Panc1 (cell line): ENCODE measurements around the gene KRTAP5-6. TPM values are rescaled to one million over a fixed set of nuclear protein-coding genes. Genes with fewer than 3 reads are reported as not detected.

Experiments
- ATAC-seq: fragments of 200-7000 bp; cut with Tn5 transposase; 2 replicates; pipeline ENCODE4 v1.9.1; 2020; ENCODE audit warnings: mild to moderate bottlenecking, moderate library complexity
- BruUV-seq: library from RNA; stranded (reverse); fragments of 400-500 nt; replicated peaks from 2 replicates; lab custom pipeline; 2021; lab: Mats Ljungman, UMichigan
- CTCF ChIA-PET: fragments of 300-600 bp; sonication (Branson Sonifier 250); formaldehyde crosslinking; loops from one replicate; lab custom pipeline; 2022; ENCODE audit warnings: antibody characterized with exemption; lab: Charles Lee
- POLR2A ChIA-PET: fragments of 300-600 bp; sonication (Branson Sonifier 250); formaldehyde crosslinking; loops from one replicate; lab custom pipeline; 2022; ENCODE audit warnings: antibody characterized with exemption; lab: Charles Lee
- DNase-seq: peaks from one replicate; pipeline ENCODE4 v3.0.0-alpha.2; 2010; ENCODE audit warnings: low read depth, low spot score
- H3K27ac ChIP-seq: 2 replicates; pipeline ENCODE4 v1.5.1; 2011; ENCODE audit warnings: mild to moderate bottlenecking, low read length, inconsistent platforms
- H3K27me3 ChIP-seq: fragments of 200-500 bp; sonication (Bioruptor generic); 2 replicates; pipeline ENCODE4 v1.6.0; 2014; ENCODE audit warnings: low read length, inconsistent platforms; ENCODE audit not compliant: control insufficient read depth, insufficient read depth
- H3K36me3 ChIP-seq: fragments of 200-500 bp; sonication (Bioruptor generic); 2 replicates; pipeline ENCODE4 v1.5.1; 2014; ENCODE audit warnings: inconsistent platforms, mild to moderate bottlenecking, low read length, moderate library complexity; ENCODE audit not compliant: control insufficient read depth, insufficient read depth
- H3K4me1 ChIP-seq: 2 replicates; pipeline ENCODE4 v1.5.1; 2011; ENCODE audit warnings: inconsistent platforms, mild to moderate bottlenecking, low read length, moderate library complexity; ENCODE audit not compliant: control insufficient read depth, insufficient read depth
- H3K4me3 ChIP-seq, 2 experiments: 2 replicates each; pipeline ENCODE4 v1.5.1; 2011 to 2012; ENCODE audit warnings: low read depth in 2 of 2, low read length in 2 of 2, mild to moderate bottlenecking in 2 of 2, inconsistent platforms in 1 of 2, moderate library complexity in 1 of 2
- H3K9me3 ChIP-seq: fragments of 200-500 bp; sonication (Bioruptor generic); 2 replicates; pipeline ENCODE4 v1.5.1; 2014; ENCODE audit warnings: low read depth, mild to moderate bottlenecking, inconsistent platforms, low read length, moderate library complexity; ENCODE audit not compliant: control insufficient read depth, insufficient read depth
- POLR2AphosphoS5 ChIP-seq: IDR thresholded peaks from 2 replicates; pipeline ENCODE4 v1.6.1; 2012; ENCODE audit warnings: mild to moderate bottlenecking, low read depth, low read length, moderate library complexity
- REST ChIP-seq, 2 experiments: IDR thresholded peaks; 2 replicates each; pipeline ENCODE4 v1.6.1; 2011 to 2012; ENCODE audit warnings: low read depth in 2 of 2, control low read depth in 1 of 2, low read length in 1 of 2, mild to moderate bottlenecking in 1 of 2, moderate library complexity in 1 of 2; ENCODE audit not compliant: insufficient read depth in 1 of 2
- SIN3A ChIP-seq: IDR thresholded peaks from 2 replicates; pipeline ENCODE4 v1.6.1; 2012; ENCODE audit warnings: low read depth, mild to moderate bottlenecking, low read length, moderate library complexity, borderline replicate concordance; ENCODE audit not compliant: insufficient read depth
- TCF7L2 ChIP-seq: IDR thresholded peaks from 2 replicates; pipeline ENCODE4 v1.6.1; 2011; ENCODE audit warnings: mild to moderate bottlenecking, low read depth, low read length, inconsistent platforms
- in situ Hi-C: cut with HindIII; loops from 2 replicates; pipeline ENCODE4 v1.10.0; 2016; ENCODE audit warnings: low sequenced_read_pairs, low pct_unique_long_range_greater_than_20kb
- intact Hi-C: fragments of 100-400 bp; cut with micrococcal nuclease; formaldehyde crosslinking; loops from one replicate; pipeline ENCODE4 v1.10.0; 2022; ENCODE audit not compliant: unreplicated experiment
- total RNA-seq: library from RNA; stranded (reverse); gene quantifications from one replicate; pipeline ENCODE4 v1.2.1, GENCODE V29; 2021; ENCODE audit not compliant: unreplicated experiment
- TF ChIP-seq, protein P1 (sequence below): fragments of 450-650 bp; IDR thresholded peaks from 2 replicates; pipeline ENCODE4 v1.5.1; 2017; ENCODE audit warnings: mild to moderate bottlenecking

KRTAP5-6 gene
- total RNA-seq, 1 experiment from 2014 or later: not detected

GRCh38 chr11:1745701-1746320, 48.8 kb downstream of the KRTAP5-6 start:
- H3K27me3 ChIP-seq: no peaks in the 10 kb centered on the region
- POLR2A ChIA-PET: no interaction called here

DNA sequence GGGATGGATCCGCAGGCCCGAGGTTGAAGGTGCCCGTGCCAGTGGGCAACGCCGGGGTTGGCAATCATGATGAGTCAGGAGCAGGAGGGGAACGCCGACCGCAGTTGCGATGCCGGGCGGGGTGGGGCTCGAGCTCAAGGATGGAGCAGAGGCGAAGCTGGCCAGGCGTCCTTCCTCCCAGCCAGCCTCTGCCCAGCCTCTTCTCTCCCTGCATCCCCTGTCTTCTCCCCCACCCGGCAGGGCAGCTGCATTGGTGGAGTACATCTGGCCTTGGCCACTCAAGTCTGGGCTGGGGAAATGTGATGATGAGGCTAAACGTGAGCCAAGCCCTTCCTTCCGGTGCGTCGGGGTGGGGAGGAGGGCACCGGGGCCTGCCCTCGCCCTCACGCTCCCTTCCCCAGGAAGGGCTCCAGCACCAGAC, 49.5 kb downstream of the KRTAP5-6 start:
- no peak overlapping the region for H3K27ac ChIP-seq
- H3K36me3 ChIP-seq: no peaks in the 10 kb centered on the region
- DNase-seq (no peak), ATAC-seq (no peak)
- ChIA-PET CTCF (no interaction called here), POLR2A (no interaction called here)
- no TSS peak for BruUV-seq
- TF ChIP-seq, protein P1, sequence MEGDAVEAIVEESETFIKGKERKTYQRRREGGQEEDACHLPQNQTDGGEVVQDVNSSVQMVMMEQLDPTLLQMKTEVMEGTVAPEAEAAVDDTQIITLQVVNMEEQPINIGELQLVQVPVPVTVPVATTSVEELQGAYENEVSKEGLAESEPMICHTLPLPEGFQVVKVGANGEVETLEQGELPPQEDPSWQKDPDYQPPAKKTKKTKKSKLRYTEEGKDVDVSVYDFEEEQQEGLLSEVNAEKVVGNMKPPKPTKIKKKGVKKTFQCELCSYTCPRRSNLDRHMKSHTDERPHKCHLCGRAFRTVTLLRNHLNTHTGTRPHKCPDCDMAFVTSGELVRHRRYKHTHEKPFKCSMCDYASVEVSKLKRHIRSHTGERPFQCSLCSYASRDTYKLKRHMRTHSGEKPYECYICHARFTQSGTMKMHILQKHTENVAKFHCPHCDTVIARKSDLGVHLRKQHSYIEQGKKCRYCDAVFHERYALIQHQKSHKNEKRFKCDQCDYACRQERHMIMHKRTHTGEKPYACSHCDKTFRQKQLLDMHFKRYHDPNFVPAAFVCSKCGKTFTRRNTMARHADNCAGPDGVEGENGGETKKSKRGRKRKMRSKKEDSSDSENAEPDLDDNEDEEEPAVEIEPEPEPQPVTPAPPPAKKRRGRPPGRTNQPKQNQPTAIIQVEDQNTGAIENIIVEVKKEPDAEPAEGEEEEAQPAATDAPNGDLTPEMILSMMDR: no peak
- TF ChIP-seq POLR2AphosphoS5 (no peak), REST (IDR thresholded peaks at IDR 0.05; ENCODE audit: insufficient read depth in 1 of 2, low read depth in 2 of 2, low read length in 1 of 2) (no peak), SIN3A (no peak), TCF7L2 (no peak)
- peaks cover 23% of the 10 kb centered on the region for H3K4me1 ChIP-seq
- in situ Hi-C loops (no loop called here), intact Hi-C loops (no loop called here)
- no peak overlapping the region for H3K4me3 ChIP-seq
- no peaks in the 10 kb centered on the region for H3K27me3 ChIP-seq
- no peaks in the 10 kb centered on the region for H3K9me3 ChIP-seq

More at GRCh38 chr11:1745701-1746320, 48.8 kb downstream of the KRTAP5-6 start:
- Histone ChIP-seq H3K27ac (no peak overlapping the region), H3K36me3 (no peaks in the 10 kb centered on the region), H3K4me3 (no peak overlapping the region), H3K9me3 (no peaks in the 10 kb centered on the region), H3K4me1 (peaks cover 16% of the 10 kb centered on the region)
- no peak for ATAC-seq
- intact Hi-C loops (no loop called here), in situ Hi-C loops (no loop called here)
- CTCF ChIA-PET: no interaction called here
- no peak for DNase-seq
- TF ChIP-seq, protein P1: no peak
- TF ChIP-seq TCF7L2 (no peak), SIN3A (no peak), REST (IDR thresholded peaks at IDR 0.05; ENCODE audit: insufficient read depth in 1 of 2, low read depth in 2 of 2, low read length in 1 of 2) (no peak)
- BruUV-seq: no TSS peak
